ENCODE results near the gene MIOX. TPM values are rescaled to one million over a fixed set of nuclear protein-coding genes. Genes with fewer than 3 reads are reported as not detected.

The MIOX gene
- polyA plus RNA-seq, 3 donors = 2.4 to 13.6 (median 3.0) TPM

DNA sequence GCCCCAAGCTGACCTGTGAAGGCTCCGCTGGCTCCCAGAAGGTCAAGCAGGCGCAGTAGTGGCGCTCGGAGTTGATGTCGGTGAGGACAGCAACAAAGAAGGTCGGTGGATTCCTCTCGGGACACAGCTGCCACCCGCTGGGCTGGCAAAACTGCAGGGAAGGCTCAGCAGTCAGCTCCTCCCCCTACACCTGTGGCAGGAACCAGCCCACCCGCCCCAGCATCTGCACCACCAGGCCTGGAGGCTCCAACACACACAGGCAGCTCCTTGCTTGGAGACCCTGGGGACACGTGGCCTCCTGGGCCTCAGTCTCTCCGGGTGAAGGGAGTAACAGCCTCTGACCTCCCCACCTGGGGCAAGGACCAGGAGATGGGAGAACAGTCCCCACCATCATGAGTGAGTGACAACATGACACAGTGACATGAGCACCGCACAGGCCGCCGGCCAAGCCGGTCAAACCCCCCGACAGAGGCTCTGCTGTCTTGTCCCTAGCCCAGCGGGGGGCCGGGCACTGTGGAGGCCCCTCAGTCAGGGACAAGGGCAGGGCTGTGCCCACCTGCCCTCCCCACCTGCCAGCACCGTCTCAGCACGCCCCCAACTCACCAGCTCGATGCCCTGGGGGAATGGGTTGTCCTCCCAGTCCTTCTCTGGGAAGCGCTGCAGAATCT lies 18.8 kb upstream of the MIOX start:
- DNase-seq (ENCODE audit: extremely low read depth in 1 of 11, low read depth in 9 of 11, low spot score in 4 of 11) = no peak

DNA sequence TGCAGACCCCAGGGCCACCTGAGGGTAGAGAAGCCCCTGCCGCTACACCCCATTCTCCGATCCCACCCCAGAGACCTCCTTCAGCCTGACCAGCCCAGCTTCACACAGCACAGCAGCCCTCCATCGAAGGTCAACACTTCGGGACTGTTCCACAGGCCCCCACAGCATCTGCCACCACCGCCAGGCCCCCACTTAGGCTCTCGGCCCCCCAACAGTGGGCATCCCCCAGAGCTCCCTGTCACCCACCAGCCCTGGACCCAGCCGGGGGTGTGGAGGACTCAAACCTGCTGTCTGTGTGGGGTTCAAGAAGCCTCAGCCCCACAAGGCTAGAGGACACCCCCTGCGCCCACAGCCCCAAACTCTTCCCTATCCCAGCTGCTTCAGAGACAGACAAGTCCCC lies 18.0 kb upstream of the MIOX start:
- DNase-seq (ENCODE audit: extremely low read depth in 1 of 11, low read depth in 9 of 11, low spot score in 4 of 11) = no peak

GRCh38 chr22:50469377-50470305 lies 17.0 kb upstream of the MIOX start:
- DNase-seq (ENCODE audit: extremely low read depth in 1 of 11, low read depth in 9 of 11, low spot score in 4 of 11) = no peak

DNA sequence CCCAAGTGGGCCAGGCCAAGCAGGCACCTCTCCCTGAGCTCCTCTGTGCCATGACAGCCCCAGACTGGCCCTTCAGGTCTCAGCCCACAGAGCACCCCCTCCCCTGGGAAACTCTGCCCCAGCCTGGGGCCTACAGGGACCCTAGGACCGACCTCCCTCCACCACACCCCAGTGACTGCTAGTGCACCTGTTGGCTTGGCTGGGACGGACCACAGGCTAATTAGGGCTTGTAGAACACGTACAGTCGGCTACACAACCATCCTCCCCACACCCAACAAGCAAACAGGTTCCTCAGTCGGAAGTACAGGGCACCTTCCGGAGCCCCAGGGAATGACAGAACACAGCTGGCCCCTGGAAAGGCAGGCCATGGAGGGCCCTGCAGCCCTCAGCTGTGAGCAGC lies 16.2 kb upstream of the MIOX start:
- DNase-seq (ENCODE audit: extremely low read depth in 1 of 11, low read depth in 9 of 11, low spot score in 4 of 11) = no peak

DNA sequence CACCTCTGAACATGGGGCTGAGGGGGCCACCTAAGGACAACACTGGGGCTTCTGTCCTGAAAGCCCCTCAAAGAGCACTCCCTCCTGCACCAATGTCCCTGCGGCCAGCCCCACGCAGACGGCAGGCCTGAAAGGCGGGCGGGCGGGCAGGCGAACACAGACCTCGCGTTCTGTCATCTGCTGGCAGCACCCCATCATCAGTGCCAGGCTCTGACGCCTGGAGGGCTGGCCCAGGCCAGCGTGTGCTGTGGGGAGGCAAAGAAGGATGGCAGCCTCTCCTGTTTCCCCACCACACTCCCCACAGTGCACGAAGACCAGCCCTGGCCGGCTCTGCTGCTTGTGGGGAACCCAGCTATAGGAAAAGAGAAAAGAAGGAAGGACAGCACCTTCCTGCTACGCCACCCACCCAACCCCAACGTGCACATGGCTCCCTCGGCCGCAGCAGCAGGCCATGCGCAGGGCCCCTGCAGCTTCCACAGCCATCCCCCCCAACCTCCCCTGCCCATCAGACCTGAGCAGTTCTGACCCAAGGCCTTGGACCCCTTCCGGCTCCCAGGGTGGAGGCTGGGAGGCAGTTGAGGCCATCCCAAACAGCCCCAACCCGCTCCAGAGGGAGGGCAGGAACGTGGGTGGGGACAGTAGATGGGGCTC lies 15.3 kb upstream of the MIOX start:
- DNase-seq (ENCODE audit: extremely low read depth in 1 of 11, low read depth in 9 of 11, low spot score in 4 of 11) = no peak

DNA sequence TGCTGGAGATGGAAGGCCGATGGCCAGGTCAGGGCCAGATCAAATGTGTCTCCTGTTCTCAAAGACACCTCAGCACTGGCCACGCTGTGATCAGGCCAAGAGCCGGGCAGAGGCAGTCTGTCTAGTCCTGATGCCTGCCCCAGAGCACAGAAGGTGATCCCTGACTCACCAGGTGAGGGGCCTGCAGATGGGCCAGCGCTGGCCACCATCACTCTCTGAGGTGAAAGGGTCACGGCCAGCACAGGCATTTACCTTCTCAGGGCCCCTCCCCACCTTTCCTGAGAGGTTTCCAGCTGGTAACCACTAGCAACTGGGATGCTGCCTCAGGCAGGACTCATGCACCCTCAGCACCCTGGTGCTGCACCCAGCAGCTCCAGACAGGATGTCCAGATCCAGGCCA lies 14.7 kb upstream of the MIOX start:
- no peak for DNase-seq (ENCODE audit: extremely low read depth in 1 of 11, low read depth in 9 of 11, low spot score in 4 of 11)

- no peak for DNase-seq (ENCODE audit: extremely low read depth in 1 of 11, low read depth in 9 of 11, low spot score in 4 of 11)
These were observed 13.6 kb upstream of the MIOX start for GRCh38 chr22:50473088-50473487.

GRCh38 chr22:50473855-50474671 lies 12.6 kb upstream of the MIOX start:
- no peak for DNase-seq (ENCODE audit: extremely low read depth in 1 of 11, low read depth in 9 of 11, low spot score in 4 of 11)

DNA sequence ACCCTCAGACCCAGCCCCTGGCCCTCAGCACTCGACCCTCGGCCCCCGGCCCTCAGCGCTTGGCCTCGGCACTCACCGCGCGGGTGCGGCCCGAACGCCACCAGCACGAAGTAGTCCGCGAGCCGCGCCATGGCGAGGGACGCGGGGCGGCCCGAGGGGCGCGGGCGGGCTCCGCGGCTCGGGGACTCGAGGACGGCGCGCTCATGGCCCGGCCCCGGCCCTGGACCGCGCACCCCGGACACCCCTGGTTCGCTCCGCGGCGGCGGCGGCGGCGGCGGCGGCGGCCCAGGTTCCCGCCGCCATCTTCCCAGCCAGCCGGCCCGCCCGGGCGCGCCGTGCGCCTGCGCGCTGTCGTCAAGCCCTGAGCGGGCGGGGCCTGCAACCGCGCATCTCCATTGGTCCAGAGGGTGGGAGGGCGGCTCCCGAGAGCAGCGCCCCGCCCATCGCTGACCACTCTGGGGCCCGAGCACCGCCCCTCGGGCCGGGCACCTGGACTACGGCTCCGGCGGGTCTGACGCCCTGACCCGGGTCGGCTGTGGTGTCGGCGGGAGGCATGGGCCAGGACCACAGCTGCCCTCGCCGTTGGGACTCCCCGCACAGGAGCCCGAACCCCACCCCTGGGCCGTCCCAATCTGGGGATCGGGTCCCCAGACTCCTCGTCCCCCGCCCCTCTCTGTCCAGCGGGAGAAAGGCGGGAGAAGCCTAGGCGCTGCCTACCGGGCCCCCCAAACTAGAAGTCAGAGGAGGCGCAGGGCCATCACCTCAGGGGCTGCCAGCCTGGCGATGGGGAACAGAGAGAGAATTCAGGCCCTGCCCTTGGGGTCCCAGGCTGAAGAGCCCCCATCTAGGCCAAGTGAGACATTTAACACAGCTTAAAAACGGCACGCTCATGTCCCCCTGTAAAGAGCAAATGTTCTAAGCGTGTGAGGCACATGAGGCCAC lies 11.7 kb upstream of the MIOX start, which contains the start of gene SBF1:
TSS of gene SBF1 (minus strand) at position 326 of the 942 bp plus-strand sequence. CDS start at position 131, 195 bp downstream.
- peak; percentile 74 to 92 (median 89) for DNase-seq (ENCODE audit: extremely low read depth in 1 of 11, low read depth in 9 of 11, low spot score in 4 of 11)

GRCh38 chr22:50475652-50476002 lies 11.0 kb upstream of the MIOX start:
- DNase-seq (ENCODE audit: extremely low read depth in 1 of 11, low read depth in 9 of 11, low spot score in 4 of 11) = no peak

- DNase-seq (ENCODE audit: extremely low read depth in 1 of 11, low read depth in 9 of 11, low spot score in 4 of 11) = no peak
These were observed 9.8 kb upstream of the MIOX start for GRCh38 chr22:50476868-50477267.

DNA sequence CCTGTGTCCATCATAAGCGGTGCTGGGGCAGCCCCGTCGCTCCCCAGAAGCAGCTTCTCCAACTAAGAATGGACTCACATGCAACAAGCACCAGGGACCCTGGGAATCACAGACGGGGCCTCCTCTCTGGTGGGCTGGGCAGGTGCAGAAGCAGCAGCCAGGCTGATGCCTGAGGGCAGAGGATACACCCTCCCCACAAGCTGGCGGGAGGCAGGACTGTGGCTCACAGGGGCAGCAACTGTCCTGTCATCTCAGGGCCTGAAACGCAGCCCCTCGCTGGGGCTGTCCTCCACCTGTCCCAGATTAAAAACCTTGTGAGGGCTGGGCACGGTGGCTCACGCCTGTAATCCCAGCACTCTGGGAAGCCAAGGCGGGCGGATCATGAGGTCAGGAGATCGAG lies 8.7 kb upstream of the MIOX start:
- no peak for DNase-seq (ENCODE audit: extremely low read depth in 1 of 11, low read depth in 9 of 11, low spot score in 4 of 11)

- DNase-seq (ENCODE audit: extremely low read depth in 1 of 11, low read depth in 9 of 11, low spot score in 4 of 11) = no peak
These were observed 6.9 kb upstream of the MIOX start for GRCh38 chr22:50479721-50480120.

DNA sequence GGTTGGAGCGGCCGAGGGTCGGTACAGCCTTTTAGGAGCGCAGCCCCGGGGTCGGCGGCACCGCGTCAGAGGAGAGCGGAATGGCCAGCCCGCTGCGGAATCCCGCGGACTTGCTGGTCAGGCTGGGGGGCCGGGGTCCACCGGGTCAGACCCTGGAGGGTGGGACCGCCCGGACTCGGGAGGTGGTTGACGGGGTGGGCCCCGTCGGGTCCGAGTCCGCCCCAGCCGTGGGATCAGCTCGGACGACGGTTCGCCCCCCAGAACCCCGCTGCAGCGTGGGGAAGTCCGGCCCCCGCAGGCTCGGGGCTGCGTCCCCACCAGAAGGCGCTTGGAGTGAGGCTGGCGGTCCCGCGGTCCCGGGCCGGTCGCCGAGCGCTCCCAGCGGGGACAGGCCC lies 5.6 kb upstream of the MIOX start:
- DNase-seq (ENCODE audit: extremely low read depth in 1 of 11, low read depth in 9 of 11, low spot score in 4 of 11) = no peak

DNA sequence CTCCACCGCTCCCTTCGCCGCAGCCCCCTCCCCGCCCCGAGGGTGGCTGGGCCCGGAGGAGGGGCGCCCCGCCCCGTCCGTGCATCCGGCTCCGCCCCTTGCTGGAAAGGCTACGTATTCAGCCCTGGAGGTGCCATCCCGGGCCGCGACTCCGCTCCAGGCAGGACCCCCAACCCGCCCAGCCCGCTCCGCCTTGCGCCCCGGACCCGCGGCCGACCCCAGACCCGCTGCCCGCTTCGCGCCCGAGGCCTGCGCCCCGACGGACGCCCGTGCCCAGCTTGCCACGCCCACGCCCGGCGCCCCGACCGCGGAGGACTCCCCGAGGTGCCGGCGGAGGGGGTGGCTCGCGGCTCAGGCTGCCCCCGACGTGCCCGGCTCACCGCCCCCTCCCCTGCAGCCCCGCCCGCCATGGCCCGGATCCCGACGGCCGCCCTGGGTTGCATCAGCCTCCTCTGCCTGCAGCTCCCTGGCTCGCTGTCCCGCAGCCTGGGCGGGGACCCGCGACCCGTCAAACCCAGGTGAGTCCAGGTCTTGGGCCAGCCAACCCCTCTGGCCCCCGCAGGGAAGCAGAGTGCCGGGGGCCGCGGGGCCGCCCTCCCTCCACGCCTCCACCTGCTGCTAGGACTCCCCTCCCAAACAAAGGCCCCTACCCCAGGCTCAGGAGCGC lies 5.1 kb upstream of the MIOX start, which contains the start of gene ADM2:
TSS of gene ADM2 (plus strand) at position 104 of the 667 bp plus-strand sequence. CDS start at position 409, 305 bp downstream.
- no peak for DNase-seq (ENCODE audit: extremely low read depth in 1 of 11, low read depth in 9 of 11, low spot score in 4 of 11)

GRCh38 chr22:50482107-50483074 lies 4.3 kb upstream of the MIOX start:
- no peak for DNase-seq (ENCODE audit: extremely low read depth in 1 of 11, low read depth in 9 of 11, low spot score in 4 of 11)

All from renal cortex interstitium (tissue), 11 donors.